Measurements from ENCODE around the gene REV1. TPM values are rescaled to one million over a fixed set of nuclear protein-coding genes. Genes with fewer than 3 reads are reported as not detected.

REV1 gene
- total RNA-seq, 2 donors from 2014 or later = 33.1 to 40.1 TPM

DNA sequence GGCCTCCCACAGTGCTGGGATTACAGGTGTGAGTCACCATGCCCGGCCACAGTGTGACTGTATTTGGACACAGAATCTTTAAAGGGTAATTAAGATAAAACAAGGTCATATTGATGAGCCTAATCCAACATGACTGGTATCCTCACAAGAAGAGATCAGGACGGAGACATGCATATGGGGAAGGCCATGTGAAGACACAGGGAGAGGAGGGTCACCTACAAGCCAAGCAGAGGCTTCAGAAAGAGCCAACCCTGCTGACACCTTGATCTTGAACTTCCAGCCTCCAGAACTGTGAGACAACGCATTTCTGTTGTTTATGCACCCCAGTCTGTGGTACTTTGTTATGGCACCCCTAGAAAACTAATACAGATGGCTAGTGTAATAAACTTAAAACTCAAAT is 72.4 kb downstream of the REV1 start:
- no peaks in the 10 kb centered on the region for H3K9me3 Mint-ChIP-seq
- H3K27ac Mint-ChIP-seq = peak overlapping the region; percentile 30
- H3K4me1 Mint-ChIP-seq = no peaks in the 10 kb centered on the region
- ATAC-seq (replicated peaks) = no peak
- H3K4me3 Mint-ChIP-seq = no peak overlapping the region
- peaks cover 99% of the 10 kb centered on the region for H3K36me3 Mint-ChIP-seq (ENCODE audit: low read depth)
- H3K27me3 Mint-ChIP-seq = no peaks in the 10 kb centered on the region

DNA sequence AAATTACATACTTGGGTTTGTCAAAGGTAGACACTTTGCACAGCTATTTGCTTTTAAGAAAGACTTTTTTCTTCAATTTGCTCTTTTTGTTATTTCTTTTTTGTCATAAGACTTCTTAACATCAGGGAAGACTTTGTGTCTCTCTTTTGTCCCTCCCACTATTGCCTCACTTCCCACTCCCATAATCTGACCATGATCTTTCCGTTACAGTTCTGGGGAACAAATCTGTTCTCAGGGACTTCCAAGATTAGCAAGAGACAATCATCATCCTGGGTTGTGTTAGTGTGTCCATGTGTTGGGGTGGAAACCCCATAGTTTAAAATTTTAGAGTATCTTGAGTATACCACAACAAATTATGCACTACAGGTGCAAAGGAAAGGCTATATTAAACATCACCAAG is 75.3 kb downstream of the REV1 start:
- Mint-ChIP-seq H3K27me3 (no peaks in the 10 kb centered on the region), H3K36me3 (ENCODE audit: low read depth) (peaks cover 98% of the 10 kb centered on the region), H3K4me3 (no peak overlapping the region), H3K27ac (peak overlapping the region; percentile 10), H3K4me1 (no peaks in the 10 kb centered on the region), H3K9me3 (no peaks in the 10 kb centered on the region)
- ATAC-seq (replicated peaks) = no peak

DNA sequence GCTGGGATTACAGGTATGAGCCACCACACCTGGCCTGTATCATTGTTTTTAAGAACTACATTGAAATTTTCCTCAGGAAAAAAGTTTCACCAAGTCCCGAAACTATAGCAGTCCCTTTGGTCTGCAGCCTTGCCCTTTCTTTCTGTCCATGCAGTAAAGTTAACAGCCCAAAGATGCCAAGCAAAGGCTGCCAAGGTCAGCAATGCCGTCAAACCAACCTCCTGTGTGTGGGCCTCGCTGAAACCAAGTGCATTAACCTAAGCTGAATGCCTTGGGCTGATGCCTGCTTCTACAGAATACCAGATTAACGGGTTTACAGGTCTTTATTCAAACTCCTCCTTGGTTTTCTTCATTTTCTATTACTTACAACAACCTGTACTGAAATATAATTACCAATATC is 79.5 kb downstream of the REV1 start:
- Mint-ChIP-seq H3K9me3 (no peaks in the 10 kb centered on the region), H3K4me3 (no peak overlapping the region), H3K27me3 (no peaks in the 10 kb centered on the region), H3K36me3 (ENCODE audit: low read depth) (peaks cover 90% of the 10 kb centered on the region), H3K27ac (no peak overlapping the region), H3K4me1 (no peaks in the 10 kb centered on the region)
- ATAC-seq (replicated peaks) = no peak

DNA sequence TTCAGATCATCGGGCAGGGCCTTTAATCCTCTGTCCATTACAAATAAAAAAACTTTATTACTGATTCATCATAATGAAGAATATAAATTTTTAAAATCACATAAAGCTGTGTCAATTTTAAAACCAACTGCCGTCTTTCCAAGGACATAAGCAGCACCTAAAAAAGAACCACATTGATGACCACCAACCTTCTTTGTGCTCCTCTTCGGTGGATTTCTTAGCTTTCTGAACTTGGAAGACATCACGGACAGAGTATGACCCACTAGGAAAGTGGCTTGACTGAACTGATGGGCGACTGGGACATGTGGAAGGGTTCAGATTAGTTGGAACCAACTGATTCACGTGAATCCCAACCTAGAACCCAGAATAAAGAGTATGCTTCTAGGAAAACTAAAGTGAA is 83.7 kb downstream of the REV1 start:
- H3K27ac Mint-ChIP-seq = no peak overlapping the region
- H3K27me3 Mint-ChIP-seq = no peaks in the 10 kb centered on the region
- no peak for ATAC-seq (replicated peaks)
- peaks cover 92% of the 10 kb centered on the region for H3K36me3 Mint-ChIP-seq (ENCODE audit: low read depth)
- H3K9me3 Mint-ChIP-seq = no peaks in the 10 kb centered on the region
- H3K4me1 Mint-ChIP-seq = peaks cover 5% of the 10 kb centered on the region
- no peak overlapping the region for H3K4me3 Mint-ChIP-seq

DNA sequence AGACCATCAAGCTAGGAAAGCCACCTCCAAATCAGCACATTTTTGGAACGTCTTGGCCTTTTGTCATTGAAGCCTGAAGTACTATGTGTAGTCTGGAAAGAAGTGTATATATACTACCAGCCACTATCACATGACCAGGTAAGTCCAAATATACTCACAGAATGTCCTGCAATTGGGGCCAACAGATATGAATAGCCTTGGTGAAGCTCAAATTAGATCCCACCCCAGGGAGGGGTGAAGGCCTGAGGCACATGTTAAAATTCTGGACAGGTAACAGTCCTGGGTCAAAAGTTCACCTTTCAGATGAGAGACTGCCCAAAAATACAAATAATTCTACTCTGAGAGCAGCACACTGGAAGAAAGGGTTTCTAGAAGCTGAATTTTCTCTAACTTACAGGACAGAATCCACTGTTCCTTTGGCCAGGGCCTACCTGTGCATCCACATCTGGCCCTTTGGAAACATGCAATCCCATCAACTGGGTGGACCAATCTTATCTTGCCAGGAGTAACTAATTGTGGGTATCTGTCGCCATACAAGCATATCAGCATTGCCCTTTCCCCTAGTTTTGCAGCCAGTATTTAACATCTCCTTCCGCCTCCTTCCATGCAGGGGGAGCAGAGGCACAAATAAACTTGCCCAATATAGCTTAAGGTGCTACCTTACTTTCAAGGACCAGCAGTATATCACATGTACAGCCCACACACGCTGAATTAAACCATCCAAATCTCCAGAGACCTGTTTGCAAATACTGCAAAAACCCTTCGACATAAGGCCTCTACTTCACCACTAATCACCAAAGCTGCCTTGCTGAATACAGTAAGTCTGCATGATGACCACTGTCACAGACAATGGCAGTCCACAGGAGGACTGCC is 84.8 kb downstream of the REV1 start:
- no peaks in the 10 kb centered on the region for H3K9me3 Mint-ChIP-seq
- H3K27me3 Mint-ChIP-seq = no peaks in the 10 kb centered on the region
- H3K27ac Mint-ChIP-seq = no peak overlapping the region
- H3K4me3 Mint-ChIP-seq = no peak overlapping the region
- H3K36me3 Mint-ChIP-seq (ENCODE audit: low read depth) = peaks cover 92% of the 10 kb centered on the region
- peaks cover 5% of the 10 kb centered on the region for H3K4me1 Mint-ChIP-seq
- ATAC-seq (replicated peaks) = no peak

DNA sequence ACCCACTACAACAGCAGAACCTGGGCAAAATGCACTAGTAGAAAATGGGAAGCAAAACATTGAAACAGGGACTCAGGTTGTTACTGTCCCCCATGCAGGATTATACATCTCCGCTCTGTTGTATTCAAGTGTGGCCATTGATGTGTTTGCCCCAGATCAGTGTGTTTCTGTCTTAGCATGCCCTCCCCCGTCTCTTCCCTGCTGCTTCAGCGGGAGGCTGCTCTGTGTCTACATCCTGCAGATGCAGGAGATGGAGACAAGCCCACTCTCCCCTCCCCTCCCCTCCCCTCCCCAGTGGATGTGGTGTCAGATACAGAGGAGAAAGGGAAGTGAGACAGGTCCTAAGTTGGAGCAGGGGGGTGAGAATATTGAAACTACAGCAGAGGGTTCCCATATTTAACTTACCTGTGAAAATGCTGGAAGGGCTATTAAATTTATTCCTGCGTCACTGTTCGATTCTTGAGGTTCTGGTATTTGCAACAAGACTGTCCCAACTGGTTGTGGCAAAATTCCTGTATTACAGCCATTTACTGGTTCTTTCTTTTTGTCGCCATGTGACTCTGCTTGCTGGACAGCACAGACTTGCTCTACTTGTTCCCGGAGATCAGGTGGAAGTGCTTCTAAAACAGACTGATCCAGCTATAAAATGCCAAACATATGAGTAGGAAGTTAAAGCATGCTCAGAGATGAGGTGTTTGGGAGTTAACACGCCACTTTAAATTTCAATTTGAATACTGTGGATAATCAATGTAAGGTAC is 85.6 kb downstream of the REV1 start:
- Mint-ChIP-seq H3K27ac (peak overlapping the region; percentile 65), H3K9me3 (no peaks in the 10 kb centered on the region), H3K4me3 (no peak overlapping the region), H3K27me3 (no peaks in the 10 kb centered on the region), H3K4me1 (peaks cover 5% of the 10 kb centered on the region), H3K36me3 (ENCODE audit: low read depth) (peaks cover 92% of the 10 kb centered on the region)
- ATAC-seq (replicated peaks) = no peak

DNA sequence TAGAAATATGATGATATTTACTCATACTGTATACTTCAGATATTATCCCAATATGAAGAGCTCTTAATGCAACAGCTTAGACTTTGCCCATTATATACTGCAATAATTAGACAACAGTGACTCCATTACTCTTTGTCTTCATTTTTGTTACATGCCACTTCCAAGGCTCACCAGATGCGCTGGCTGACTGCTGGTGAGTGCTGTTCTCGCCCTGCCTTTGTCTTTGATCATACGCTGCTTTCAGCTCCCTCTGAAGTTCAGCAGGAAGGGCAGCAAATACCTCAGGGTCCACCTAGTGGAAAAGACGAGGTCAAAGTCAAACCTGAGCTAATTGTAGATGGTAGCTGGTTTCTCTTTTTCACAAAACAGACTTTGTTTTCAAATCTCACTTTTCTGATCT is 86.3 kb downstream of the REV1 start:
- no peak for ATAC-seq (replicated peaks)
- no peaks in the 10 kb centered on the region for H3K27me3 Mint-ChIP-seq

DNA sequence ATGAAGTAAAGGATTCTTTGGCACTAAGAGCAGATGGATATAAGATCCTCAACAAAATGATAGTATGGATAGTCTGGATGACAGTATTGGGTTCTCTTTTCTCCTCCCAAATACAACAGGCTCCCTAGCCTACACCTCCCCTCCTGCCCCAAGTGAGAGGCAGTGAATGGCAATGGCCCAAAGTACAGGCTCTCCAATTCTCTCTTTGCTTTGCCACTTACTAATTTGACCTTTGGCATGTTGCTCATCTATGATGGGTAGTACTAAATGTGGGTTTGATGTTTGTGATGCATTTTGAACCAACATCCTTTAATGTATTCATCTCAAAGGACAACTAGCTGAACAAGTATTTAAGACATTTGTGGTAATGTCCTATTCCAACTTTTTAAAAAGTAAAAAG is 86.7 kb downstream of the REV1 start:
- Mint-ChIP-seq H3K27me3 (no peaks in the 10 kb centered on the region), H3K4me1 (peaks cover 5% of the 10 kb centered on the region), H3K9me3 (no peaks in the 10 kb centered on the region), H3K4me3 (no peak overlapping the region), H3K27ac (peak overlapping the region; percentile 65), H3K36me3 (ENCODE audit: low read depth) (peaks cover 96% of the 10 kb centered on the region)
- no peak for ATAC-seq (replicated peaks)

More for the DNA sequence above, 86.3 kb downstream of the REV1 start:
- no peaks in the 10 kb centered on the region for H3K9me3 Mint-ChIP-seq
- peaks cover 96% of the 10 kb centered on the region for H3K36me3 Mint-ChIP-seq (ENCODE audit: low read depth)
- H3K4me3 Mint-ChIP-seq = no peak overlapping the region
- H3K4me1 Mint-ChIP-seq = peaks cover 5% of the 10 kb centered on the region
- H3K27ac Mint-ChIP-seq = peak overlapping the region; percentile 65

DNA sequence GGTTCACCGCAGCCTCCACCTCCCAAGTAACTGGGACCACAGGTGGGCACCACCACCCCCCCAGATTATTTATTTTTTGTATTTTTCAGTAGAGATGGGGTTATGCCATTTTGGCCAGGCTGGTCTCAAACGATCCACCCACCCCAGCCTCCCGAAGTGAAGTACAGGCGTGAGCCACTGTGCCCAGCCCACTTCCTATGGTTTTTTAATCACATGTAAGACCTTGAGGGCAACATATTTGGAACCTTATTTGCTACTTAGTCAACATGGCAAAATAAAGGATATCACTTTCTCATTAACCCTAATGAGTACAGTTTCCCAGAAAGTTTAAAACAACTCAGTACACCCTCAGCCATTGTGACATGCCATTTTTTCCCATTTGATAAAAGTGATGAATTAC is 88.0 kb downstream of the REV1 start:
- Mint-ChIP-seq H3K27me3 (no peaks in the 10 kb centered on the region), H3K36me3 (ENCODE audit: low read depth) (peaks cover 100% of the 10 kb centered on the region), H3K4me1 (peaks cover 5% of the 10 kb centered on the region), H3K27ac (peak overlapping the region; percentile 65), H3K9me3 (no peaks in the 10 kb centered on the region), H3K4me3 (no peak overlapping the region)
- no peak for ATAC-seq (replicated peaks)

DNA sequence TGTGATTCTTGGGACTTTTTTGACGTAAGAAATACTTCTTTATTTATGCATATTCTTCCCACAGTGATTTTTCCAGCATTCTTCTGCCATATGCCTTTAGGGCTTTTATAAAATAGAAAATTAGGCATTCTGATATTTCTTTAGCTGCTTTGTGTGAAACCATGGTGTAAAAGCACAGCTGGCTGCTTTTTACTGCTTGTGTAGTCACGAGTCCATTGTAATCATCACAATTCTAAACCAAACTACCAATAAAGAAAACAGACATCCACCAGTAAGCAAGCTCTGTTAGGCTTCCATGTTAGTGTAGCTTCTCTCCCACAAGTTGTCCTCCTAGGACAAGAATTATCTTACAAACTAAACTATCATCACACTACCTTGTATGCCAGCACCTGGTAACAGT is 90.0 kb downstream of the REV1 start:
- no peaks in the 10 kb centered on the region for H3K27me3 Mint-ChIP-seq
- H3K4me1 Mint-ChIP-seq = peaks cover 5% of the 10 kb centered on the region
- H3K9me3 Mint-ChIP-seq = no peaks in the 10 kb centered on the region
- no peak for ATAC-seq (replicated peaks)
- H3K4me3 Mint-ChIP-seq = no peak overlapping the region
- H3K27ac Mint-ChIP-seq = no peak overlapping the region
- H3K36me3 Mint-ChIP-seq (ENCODE audit: low read depth) = peaks cover 100% of the 10 kb centered on the region

DNA sequence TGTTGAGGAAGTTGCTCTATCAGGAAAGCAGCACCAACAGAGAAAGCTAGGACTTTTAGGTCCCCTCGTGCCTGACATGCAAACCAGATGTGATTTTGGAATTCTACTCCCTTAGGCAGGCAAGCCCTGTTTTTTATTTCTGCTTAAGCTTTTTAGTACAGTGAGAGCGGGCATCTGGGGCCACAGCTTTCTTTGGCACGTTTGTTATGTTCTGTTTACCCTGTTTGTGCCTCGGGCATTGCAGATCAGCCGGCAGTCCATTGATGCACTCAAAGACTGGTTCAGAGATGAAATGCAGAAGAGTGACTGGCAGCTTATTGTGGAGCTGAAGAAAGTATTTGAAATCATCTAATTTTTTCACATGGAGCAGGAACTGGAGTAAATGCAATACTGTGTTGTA is 90.8 kb downstream of the REV1 start:
- H3K27ac Mint-ChIP-seq = no peak overlapping the region
- peaks cover 100% of the 10 kb centered on the region for H3K36me3 Mint-ChIP-seq (ENCODE audit: low read depth)
- no peaks in the 10 kb centered on the region for H3K9me3 Mint-ChIP-seq

DNA sequence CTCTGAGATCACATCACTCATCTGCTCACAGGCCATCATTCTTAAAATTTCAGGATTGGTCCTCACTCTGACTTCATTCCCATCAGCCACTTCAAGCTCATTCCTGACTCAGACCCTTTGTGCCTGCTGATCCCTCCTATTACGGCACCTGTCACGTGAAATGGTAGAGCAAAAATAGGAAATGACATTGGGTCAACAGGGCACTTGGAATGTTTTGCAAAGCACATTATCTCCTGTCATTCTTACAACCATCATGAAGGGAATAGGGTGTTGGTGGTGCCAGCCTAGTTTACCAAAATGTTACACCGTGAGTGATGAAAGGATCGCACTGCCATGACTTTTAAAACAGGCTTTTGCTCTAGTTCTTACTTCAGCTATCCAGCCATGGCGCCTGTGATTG is 91.5 kb downstream of the REV1 start:
- Mint-ChIP-seq H3K36me3 (ENCODE audit: low read depth) (peaks cover 100% of the 10 kb centered on the region), H3K4me1 (peaks cover 4% of the 10 kb centered on the region), H3K27me3 (no peaks in the 10 kb centered on the region), H3K4me3 (no peak overlapping the region), H3K9me3 (no peaks in the 10 kb centered on the region), H3K27ac (peak overlapping the region; percentile 23)
- no peak for ATAC-seq (replicated peaks)

More for the DNA sequence above, 90.8 kb downstream of the REV1 start:
- no peak for ATAC-seq (replicated peaks)
- Mint-ChIP-seq H3K4me3 (no peak overlapping the region), H3K27me3 (no peaks in the 10 kb centered on the region), H3K4me1 (peaks cover 5% of the 10 kb centered on the region)

DNA sequence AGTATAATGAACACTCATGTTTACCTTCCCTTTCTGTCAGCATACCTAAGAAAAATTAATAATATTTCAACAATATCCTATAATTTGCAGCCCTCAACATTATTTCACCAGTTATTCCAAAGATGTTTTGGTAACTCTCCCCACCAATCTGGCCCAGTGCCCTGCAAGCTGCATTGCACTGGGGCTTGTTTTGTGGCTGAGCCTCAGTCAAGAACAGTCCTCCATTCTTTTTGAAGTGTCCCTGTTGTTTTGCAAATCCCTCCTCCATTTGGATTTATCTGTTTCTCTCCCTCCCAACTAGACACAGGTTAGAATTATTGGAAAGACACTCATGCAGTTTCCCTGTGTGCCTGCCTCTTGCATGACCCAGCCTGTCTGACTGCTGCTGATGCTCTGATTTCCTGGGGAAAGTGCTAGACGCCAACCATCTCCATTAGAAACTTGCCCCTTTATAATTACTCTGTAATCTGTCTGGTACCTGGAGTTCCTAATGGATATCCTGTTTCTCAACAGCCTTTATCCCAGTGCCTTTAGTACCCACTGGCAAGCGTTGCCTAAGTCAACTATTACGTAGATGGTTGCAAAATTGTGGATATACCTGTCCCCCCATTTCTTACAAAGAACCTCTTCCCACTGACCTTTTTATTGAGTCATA is 92.4 kb downstream of the REV1 start:
- no peaks in the 10 kb centered on the region for H3K27me3 Mint-ChIP-seq
- H3K4me3 Mint-ChIP-seq = no peak overlapping the region
- H3K9me3 Mint-ChIP-seq = no peaks in the 10 kb centered on the region
- no peak for ATAC-seq (replicated peaks)
- H3K4me1 Mint-ChIP-seq = no peaks in the 10 kb centered on the region
- H3K36me3 Mint-ChIP-seq (ENCODE audit: low read depth) = peaks cover 99% of the 10 kb centered on the region
- H3K27ac Mint-ChIP-seq = peak overlapping the region; percentile 48

DNA sequence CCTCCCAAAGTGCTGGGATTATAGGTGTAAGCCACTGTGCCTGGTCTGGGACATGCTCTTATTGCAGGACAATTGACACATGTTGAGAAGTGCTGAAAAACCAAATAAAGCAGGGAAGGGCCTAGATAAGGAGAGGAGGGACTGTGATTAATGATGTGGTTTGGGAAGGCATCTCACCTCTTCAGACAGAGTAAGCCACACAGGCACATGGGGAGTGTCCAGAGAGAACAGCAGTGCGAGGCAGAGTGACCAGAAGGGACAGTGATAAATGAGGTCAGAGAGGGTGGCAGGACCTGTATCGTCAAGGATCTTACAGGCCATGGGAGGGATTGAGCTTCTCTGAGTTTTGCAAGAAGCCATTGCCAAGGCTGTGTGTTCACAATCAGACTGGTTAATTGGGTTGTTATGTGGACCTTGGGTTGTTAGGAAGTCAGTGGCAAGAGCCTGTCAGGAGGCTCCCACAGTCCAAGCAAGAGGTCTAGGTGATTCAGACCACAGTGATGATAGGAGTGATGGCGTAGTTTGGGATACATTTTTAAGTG is 94.2 kb downstream of the REV1 start:
- ATAC-seq (replicated peaks) = no peak
- no peak overlapping the region for H3K4me3 Mint-ChIP-seq
- H3K27me3 Mint-ChIP-seq = no peaks in the 10 kb centered on the region
- no peaks in the 10 kb centered on the region for H3K4me1 Mint-ChIP-seq
- H3K27ac Mint-ChIP-seq = peak overlapping the region; percentile 71
- H3K9me3 Mint-ChIP-seq = no peaks in the 10 kb centered on the region
- H3K36me3 Mint-ChIP-seq (ENCODE audit: low read depth) = peaks cover 98% of the 10 kb centered on the region

Data from activated T-helper 17 cell treated with anti-CD3 and anti-CD28 coated beads, Interleukin-2, amount 50 U/mL, for 72 hours (primary cell).